ENCODE results near the gene KIF1C. TPM values are rescaled to one million over a fixed set of nuclear protein-coding genes. Genes with fewer than 3 reads are reported as not detected.

The KIF1C gene
- 65.3 and 75.5 TPM in 2 replicates for total RNA-seq

DNA sequence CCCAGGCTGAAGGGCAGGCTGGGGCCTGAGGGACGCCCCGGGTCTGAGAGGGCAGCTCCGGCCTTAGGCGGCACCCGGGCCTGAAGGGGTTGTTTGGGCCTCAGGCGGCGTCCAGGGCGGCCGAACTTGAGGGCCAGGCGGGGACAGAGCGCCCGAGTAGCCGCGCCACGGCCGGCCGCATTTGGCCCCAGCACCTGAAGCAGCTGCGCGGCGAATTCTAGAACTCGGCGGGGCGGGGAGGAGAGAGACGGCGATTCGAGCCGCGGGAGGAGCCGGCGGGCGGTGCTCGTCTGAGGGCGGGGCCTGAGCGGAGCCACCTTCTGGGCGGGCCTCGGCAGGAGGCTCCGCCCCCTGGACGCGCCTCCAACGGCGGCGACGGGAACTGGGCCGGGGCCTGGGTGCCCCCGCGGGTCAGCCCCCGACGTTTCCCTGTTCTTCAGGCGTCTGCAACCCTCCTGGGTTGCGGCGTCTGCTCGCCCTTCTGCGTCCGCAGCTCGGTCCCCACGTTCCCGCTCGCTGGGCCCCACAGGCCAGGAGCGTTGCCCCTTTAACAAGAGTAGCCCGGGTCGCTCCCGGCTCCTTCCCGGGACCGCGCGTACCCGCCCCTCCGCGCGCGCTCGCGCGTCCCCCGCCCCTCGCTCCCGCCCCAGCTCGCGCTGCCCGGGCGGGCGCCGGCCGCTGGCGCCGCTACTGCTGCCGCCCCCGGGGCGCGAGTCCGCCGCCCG, at the start of gene KIF1C, which contains the start of gene INCA1:
Gene KIF1C, plus strand, starts transcription at position 649 of the 725 bp plus-strand sequence. CDS start 2,297 bp downstream, outside the sequence.
Gene INCA1, minus strand, starts transcription at position 221 of the 725 bp plus-strand sequence. CDS start 3,085 bp downstream, outside the sequence.

DNA sequence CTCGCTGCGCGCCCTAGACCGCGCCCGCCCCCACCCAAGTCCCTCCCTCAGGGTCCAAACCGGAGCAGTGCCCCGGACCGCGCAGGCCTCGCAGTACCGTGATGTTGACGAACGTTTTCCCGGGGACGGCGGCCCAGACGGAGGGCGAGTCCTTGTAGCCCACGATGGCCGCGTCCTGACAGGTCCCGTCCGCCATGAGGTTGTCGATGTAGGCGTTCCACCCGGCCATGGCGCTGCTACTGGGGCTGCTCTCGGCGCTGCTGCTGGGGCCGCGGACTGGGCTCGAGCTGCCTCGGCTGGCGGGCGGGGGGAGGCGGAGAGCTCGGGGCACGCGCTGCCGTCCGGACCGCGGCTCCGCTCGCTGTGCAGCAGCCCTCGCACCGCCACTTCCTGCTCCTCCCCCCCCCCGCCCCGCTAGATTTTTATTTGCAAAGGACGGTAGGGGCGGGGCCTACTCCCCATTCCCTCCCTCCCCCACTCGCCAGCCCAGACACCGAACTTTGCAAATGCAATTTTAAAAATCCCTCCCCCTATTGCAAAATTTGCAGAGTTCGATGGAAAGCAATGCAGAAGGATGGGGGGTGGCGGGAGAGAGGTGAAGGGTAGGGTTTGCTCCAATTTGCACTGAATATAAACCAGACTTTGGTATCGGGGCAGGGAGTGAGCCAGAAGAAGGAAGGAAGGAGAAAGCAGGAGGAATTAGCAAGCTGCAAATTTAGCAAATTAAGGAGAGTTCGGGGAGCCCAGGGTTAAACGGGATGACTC, 49.4 kb upstream of the KIF1C start, which contains the start of gene PFN1:
Gene PFN1, minus strand, starts transcription at position 365 of the 765 bp plus-strand sequence. Its CDS starts 136 bp downstream, at position 229.

DNA sequence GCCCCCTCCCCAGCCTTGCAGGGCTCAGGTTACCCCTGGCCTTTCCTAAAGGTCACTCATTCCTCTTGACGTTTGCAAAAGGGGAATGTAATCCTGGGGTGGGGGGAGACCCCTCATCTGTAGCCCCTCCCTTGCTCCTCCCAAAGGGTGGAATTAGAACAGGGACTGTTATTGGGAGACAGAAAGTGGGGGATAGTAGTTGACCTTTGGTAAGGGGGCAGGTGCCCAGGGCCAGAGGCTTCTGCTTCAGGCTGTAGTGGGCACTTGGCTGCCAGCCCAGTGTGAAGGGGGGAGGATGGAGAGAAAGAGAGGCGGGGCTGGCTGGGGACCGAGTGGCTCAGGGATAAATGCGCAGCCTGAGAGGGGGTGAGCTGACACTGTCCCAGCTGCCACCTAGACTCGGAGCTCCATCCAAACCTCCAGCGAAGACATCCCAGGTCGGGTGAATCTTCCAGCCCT, 47.0 kb upstream of the KIF1C start, which contains the start of gene ENO3:
Gene ENO3, plus strand, starts transcription at position 374 of the 459 bp plus-strand sequence. CDS start 711 bp downstream, outside the sequence.

DNA sequence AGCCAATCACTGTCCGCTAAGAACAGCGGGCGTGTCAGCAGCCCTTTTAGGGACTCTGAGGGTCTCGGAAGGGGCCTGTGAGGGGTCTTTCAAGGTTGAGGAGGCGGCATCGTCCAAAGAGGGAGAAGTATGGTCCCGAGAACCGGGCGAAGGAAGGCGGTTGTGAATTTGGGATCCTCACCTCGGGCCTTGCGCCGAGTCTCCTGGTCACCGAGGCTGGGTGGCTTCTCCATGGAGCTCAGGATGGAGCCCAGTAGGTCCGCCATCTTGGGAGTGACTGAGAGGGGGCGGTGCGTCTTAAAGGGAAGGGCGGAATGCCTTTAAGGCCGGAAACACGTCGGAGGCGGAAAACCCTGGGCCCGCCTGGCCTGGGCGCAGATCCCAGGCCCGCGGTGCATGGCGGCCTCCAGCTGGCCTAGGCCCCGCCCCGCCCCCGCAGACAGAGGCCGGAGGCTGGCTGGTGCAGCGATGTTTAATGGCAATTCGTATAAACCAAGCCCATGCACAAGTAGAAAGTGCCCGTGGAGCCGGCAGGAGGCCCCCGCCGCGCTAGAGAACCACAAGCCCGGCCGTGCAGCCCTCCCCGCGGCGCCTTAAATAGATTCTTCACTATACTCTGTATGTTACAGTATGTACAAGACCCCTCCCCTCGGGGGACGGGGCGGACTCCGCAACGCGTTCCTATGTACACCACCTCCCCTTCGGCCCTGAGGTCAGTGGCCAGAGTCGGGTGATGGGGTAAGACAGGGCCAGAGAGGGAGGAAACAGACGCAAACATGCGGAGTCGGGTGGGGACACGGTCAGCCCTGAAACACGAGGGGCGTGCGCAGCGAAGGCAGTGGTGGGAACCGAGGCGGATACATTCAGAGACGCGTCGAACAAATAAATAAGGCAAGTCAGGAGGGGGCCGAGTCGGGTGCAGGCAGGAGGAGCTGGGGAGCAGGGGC, 29.9 kb upstream of the KIF1C start, which contains the start of gene SPAG7:
Gene SPAG7, minus strand, starts transcription at position 279 of the 947 bp plus-strand sequence. Its CDS starts 13 bp downstream, at position 266.

DNA sequence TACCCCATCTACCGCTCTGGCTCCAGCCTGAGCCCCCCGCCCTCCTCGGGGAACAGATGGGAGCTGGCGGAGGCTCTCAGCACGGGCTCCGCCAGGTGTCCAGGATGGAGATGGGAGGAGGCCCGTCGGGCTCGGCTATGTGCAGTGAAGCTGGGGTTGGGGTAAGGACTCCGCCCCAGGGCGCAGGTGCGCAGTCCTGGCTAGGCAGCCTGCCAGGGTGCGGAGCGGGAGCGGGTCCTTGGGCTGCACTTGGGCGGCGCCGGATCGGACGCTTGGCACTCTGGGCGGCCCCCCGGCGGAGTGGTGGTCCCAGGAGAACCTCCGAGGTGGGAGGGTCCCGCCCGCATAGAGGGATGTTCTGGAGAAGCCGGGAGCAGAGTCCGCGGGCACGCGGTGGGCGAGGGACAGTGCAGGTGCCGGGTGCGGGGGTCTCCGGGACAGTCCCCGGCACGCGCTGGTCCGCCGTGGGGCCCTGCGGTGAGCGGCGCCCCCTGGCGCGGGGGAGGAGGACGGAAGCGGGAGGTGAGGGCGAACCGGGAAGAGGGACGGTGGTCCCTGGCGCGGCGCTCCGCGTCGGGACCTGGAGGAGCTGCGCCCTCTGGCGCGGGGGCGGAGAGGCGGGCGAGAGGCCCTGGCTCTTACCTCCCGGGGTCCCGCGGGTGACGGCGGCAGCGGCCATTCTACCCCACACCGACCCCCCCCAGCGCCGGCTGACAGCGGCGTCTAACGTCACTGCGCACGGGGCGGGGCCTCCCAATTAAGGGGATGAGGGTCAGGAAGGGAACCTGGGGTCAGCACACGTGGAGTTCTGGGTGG, 10.6 kb upstream of the KIF1C start, which contains the start of gene CAMTA2:
Gene CAMTA2, minus strand, starts transcription at position 725 of the 816 bp plus-strand sequence. CDS start 1,453 bp downstream, outside the sequence.

DNA sequence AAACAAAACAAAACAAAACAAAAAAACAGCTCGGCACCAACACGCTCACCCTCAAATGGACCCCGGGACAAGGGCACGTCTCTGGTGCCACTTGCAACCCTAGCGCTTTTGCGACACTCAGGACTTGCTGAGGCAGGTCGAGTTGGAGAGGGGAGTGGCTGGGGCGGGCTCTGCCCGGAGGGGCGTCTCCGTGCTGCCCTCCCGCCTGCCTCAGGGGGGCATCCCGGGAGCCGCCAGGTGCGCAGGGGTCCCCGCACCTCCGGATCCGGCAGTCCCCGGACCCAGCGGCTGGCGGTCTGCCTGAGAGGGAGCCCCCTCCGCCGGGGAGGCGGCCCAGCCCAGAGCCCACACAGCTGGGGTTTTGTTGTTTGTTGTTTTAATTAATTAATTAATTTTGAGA, 37.6 kb downstream of the KIF1C start, which contains the start of gene SLC52A1:
Gene SLC52A1, minus strand, starts transcription at position 112 of the 400 bp plus-strand sequence. CDS start 820 bp downstream, outside the sequence.

Small RNA genes within 50 kb of the gene (small RNA-seq; reads per million reads assigned to genes)
- gene MIR6864 (ENCODE audit: low replicate concordance) (not detected), gene MIR6865 (ENCODE audit: low replicate concordance) (not detected)

Other genes starting within 250 kb of the KIF1C start
- not detected in 2 replicates for gene TM4SF5, start 226.1 kb upstream of the KIF1C start, total RNA-seq
- 1.8 TPM in 1 of 2 replicates, not detected in the other for gene VMO1, start 211.6 kb upstream of the KIF1C start, total RNA-seq
- not detected in 2 replicates for gene GLTPD2, start 209.0 kb upstream of the KIF1C start, total RNA-seq
- 112 and 162 TPM in 2 replicates for gene PSMB6, start 201.8 kb upstream of the KIF1C start, total RNA-seq
- gene PLD2, start 190.8 kb upstream of the KIF1C start, total RNA-seq = 16.0 and 18.3 TPM in 2 replicates
- gene MINK1, start 164.6 kb upstream of the KIF1C start, total RNA-seq = 29.5 and 46.4 TPM in 2 replicates
- 0.57 and 6.1 TPM in 2 replicates for gene C17orf107, start 98.4 kb upstream of the KIF1C start, total RNA-seq
- 0.14 and 0.44 TPM in 2 replicates for gene CHRNE, start 94.9 kb upstream of the KIF1C start, total RNA-seq
- gene GP1BA, start 65.7 kb upstream of the KIF1C start, total RNA-seq = under 0.01 TPM in 1 of 2 replicates, not detected in the other
- 49.5 and 75.6 TPM in 2 replicates for gene SLC25A11, start 57.9 kb upstream of the KIF1C start, total RNA-seq
- 21.2 and 51.8 TPM in 2 replicates for gene RNF167, start 57.7 kb upstream of the KIF1C start, total RNA-seq
- gene PFN1, start 49.4 kb upstream of the KIF1C start, total RNA-seq = 759 and 850 TPM in 2 replicates
- gene ENO3, start 46.8 kb upstream of the KIF1C start, total RNA-seq = 2.4 and 5.3 TPM in 2 replicates
- 28.9 and 66.1 TPM in 2 replicates for gene SPAG7, start 30.1 kb upstream of the KIF1C start, total RNA-seq
- 15.3 and 19.3 TPM in 2 replicates for gene CAMTA2, start 10.3 kb upstream of the KIF1C start, total RNA-seq
- 0.22 and 0.43 TPM in 2 replicates for gene INCA1, start 428 bp upstream of the KIF1C start, total RNA-seq
- 0.14 TPM in 1 of 2 replicates, not detected in the other for gene SLC52A1, start 37.5 kb downstream of the KIF1C start, total RNA-seq
- 1.1 and 1.8 TPM in 2 replicates for gene ZFP3, start 80.5 kb downstream of the KIF1C start, total RNA-seq
- 5.5 and 5.6 TPM in 2 replicates for gene ZNF232, start 113.9 kb downstream of the KIF1C start, total RNA-seq
- gene USP6, start 118.1 kb downstream of the KIF1C start, total RNA-seq = under 0.01 TPM in 2 replicates
- gene ZNF594, start 193.9 kb downstream of the KIF1C start, total RNA-seq = 9.6 and 12.3 TPM in 2 replicates
- gene SCIMP, start 236.9 kb downstream of the KIF1C start, total RNA-seq = not detected in 2 replicates

Measured in placental pericyte (primary cell).